HUDEP-2 (cell line): ENCODE measurements around the gene BARX1.
"Not testable (repeated sequence)": the region's sequence is repeated elsewhere in the genome, so short reads cannot be mapped to it uniquely, and the experiment has no call there.

ENCODE experiments used
- DNase-seq, 76 experiments: peaks; one replicate each; lab custom pipeline; 2025; ENCODE audit not compliant: unreplicated experiment in 76 of 76; lab: John Stamatoyannopoulos, UW

The BARX1 gene, protein sequence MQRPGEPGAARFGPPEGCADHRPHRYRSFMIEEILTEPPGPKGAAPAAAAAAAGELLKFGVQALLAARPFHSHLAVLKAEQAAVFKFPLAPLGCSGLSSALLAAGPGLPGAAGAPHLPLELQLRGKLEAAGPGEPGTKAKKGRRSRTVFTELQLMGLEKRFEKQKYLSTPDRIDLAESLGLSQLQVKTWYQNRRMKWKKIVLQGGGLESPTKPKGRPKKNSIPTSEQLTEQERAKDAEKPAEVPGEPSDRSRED

DNA sequence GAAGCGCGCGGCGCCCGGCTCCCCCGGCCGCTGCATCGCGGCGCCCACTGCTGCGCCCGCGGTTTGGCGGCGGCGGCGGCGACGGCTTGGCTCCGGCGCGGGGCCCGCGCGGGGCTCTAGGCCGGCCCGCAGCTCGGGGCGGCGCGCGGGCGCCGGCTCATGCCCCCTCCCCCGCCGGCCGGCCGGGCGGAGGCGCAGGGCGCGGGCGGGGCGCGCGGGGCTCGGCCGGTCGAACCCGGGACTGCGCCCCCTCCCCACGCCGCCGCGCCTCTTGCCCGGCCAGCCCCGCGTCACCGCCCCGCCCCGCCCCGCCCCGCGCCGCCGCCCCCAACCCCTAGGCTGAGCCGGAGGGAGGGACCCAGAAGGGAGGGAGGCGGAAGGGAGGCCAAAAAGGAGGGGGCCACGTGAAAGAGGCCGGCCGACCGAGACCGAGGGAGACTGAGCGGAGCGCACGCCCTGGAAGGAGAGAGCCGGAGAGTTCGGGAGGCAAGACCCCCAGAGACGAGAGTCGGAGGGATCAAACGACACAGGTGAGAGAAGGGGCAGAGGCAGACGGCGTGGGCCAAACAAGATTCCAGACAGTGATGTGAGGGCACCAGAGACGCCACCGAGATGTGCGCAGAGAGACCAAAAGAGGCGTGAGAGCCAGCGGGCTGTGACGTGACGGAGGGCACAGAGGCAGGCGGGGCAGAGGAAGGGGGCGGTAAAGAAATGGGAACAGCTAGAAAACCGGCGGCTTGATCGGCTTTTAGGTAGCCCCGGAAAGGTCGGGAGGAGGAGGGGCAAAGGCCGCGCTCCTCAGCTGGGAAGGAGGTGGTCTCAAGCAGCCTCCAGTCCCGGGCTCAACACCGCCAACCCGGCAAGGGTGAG lies at the start of gene BARX1:
TSS of gene BARX1 (minus strand) at position 245 of the 870 bp plus-strand sequence. CDS start at position 36, 209 bp downstream.
- DNase-seq = no peak

DNA sequence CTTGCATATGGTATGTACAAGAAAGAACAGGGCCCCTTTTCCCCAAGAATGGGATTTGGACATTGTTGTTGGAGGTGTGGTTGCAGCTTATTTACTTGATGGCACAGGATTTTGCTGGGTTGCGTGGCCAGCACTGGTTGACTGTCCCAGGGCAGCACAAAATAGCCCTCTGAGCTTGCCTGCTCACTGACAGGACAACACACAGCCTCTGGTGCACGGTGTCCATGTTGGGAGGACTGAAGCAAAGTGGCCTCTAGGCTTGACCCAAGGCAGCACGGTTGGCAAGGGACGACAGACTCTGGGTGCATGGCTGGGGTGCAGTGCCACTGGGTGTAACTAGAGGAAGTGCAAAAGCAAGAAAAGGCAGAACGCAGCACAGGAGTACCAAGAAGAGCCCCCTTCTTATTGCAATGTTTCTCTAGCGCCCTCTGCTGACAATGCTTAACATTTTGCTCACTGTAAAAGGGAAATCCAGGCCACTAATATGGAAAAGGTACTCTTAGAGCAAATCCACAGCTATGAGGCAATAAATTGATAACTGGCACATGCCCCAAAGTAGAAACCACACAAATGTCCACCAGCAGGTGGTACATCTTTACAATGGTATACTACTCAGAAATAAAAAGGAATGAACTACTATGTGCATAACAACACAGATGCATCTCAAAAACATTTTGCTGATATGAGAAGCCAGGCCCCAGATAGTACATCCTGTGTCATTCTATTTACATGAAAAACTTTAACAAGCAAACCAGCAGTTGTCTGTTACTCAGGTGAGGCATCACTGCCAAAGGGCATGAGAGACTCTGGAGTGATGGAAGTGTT lies 47.4 kb upstream of the BARX1 start:
- DNase-seq = peak in 30 of 76 experiments; percentile 1 to 46 (median 20)

DNA sequence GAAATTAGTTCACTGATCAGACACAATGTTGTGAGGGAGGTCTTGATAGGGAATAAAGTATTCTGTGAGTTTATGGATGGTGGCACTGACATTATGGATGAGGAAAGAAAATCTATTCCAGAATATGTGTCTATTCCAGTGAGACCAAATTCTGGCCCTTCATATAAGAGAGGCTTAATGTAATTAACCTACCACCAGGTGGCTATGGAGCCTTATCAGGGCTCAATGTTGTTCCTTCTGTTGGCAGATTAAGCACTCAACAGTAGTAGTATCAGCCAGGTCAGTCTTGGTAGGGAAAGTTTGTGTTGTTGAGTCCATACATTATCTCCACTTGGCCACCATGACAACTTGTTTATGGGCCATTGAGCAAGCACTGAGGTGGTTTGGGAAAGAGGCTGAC lies 41.7 kb upstream of the BARX1 start:
- peak in 3 of 76 experiments; percentile 1 to 3 (median 2) for DNase-seq

DNA sequence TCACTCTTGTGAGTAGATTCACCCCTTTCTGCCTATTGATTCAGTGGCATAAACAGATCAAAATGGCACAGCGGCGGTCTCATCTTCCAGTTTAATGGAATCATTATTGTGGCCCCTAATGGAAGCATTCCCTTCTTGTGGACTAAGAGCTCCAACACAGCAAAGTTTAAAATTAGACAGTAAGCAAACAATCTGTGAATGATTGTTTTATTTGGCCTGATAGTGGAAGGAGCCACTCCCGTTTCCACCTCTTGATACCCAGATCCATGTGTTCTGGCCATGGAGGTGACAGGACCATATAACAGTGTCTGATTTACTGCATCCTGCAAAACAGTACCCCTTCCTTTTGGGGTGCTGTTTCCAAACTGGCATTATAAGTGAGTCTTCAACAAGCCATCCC lies 41.2 kb upstream of the BARX1 start:
- no peak for DNase-seq

DNA sequence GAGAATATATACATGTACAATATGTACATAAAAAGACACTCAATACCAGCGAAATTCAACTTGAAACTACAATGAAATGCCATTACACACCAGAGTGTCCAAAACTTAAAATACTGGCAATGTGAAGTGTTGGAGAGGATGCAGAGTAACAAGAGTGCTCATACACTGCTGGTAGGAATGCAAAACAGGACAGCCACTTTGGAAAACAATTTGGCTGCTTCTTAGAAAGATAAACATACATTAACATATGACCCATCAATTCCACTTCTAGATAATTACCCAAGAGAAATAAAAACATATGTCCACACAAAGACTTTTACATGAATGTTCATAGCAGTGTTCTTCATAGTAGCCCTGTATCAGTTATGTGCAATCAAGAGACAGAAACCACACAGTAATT lies 39.4 kb upstream of the BARX1 start:
- no peak for DNase-seq

DNA sequence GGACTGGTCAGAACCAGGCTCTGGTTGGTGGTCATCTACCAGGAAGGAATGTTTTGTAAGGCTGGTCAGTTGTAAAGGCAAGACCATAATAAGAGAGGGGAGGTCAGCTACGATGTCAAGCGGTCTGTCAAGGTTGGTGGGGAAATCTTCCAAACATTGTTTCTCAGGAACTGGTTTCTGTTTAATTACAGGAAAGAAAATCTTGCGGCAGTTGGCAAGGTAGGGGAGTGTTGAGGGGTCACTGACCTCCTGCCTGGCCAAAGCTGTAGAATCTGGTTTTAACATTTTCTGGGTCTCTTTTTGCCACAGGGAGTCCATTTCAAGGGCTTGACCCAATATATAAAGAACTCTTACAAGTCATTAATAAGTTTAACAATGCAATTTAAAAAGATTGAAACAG lies 39.0 kb upstream of the BARX1 start:
- DNase-seq = no peak

DNA sequence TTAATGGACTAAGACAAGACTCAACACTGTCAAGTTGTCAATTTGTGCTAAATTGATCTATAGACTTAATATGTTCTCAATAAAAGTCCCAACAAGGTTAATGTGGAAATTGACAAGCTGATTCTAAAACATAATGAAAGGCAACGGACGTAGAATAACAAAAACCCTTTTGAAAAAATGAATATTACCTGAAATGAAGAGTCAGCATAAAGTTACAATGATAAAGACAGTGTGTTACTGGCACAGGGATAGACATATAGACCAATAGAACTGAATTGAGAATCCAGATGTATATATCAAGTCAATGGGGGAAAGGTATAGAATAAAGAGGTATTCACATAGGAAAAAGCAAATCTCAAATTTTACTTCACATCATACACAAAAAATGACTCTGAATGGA lies 37.7 kb upstream of the BARX1 start:
- DNase-seq = no peak

DNA sequence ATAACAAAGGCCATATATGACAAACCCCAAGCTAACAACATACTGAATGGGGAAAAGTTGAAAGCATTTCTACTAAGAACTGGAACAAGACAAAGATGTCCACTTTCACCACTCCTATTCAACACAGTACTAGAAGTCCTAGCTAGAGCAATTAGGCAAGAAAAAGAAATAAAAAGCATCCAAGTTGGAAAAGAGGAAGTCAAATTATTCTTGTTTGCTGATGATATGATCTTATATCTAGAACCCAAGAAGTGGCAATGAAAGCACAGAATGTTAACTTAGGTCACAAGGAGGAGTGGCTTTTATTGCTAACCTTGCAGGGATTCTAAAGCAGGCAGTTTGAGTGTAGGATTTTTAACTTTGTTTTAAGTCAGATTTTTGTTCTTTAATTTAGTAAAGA lies 35.3 kb upstream of the BARX1 start:
- DNase-seq = no peak

DNA sequence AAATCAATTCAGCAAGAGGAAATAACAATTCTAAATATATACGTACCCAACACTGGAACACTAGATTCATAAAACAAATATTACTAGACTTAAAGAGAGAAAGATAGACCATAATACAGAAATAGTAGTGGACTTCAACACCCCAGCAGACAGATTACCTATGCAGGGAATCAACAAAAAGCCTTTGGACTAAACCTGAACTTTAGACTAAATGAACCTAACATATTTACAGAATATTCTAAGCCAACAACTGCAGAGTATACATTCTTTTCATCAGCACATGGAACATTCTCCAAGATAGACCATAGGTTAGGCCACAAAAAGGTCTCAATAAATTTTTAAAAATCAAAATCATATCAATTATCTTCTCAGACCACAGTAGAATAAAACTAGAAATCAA lies 32.9 kb upstream of the BARX1 start:
- DNase-seq = no peak

DNA sequence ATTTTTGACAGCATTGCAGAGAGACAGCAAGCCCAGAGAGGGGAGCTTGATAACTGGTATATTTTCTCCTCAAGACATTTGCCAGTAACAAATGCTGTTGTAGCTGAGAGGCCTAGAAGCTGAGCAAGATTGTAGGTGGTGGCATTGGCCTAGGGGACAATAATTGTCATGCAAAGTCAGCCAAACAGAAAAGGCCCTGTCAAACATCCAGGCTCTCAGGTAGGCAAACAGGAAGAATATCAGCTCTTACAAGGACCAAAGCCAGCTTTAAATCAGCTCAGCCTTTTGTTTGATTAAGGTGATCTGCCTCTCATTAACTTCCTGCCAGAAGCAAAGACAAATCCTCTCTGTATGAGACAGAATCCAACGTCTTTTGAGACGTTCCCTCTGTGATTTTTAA lies 29.7 kb upstream of the BARX1 start:
- DNase-seq = no peak

DNA sequence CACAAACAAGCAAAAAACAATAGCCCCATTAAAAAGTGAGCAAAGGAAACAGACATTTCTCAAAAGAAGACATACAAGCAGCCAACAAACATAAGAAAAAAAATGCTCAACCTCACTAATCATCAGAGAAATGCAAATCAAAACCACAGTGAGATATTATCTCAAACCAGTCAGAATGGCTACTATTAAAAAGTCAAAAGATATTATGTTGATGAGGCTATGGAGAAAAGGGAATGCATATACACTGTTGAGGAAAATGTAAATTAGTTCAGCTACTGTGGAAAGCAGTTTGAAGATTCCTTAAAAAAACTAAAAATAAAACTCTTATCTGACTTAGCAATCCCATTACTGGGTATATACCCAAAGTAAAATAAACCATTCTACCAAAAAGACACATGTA lies 28.7 kb upstream of the BARX1 start:
- no peak for DNase-seq

DNA sequence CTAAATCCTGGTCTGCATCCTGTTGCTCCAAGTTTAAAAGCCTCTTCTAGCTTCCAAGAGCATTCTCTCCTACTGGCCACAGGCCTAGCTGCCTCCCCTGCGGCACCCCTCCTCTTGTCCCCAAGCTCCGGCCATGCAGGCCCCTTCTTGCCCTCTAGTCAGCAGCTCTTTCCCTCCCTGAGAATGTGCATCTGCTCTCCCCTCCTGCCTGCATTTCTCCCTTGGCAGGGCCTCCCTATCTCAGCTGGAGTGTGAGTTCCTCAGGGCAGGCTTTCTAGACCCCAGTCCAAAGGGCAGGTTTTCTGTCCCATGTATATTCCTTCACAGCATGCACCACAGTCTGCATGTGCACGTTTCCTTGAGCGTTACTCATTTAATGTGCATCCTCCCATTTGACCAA lies 24.6 kb upstream of the BARX1 start:
- DNase-seq = no peak

DNA sequence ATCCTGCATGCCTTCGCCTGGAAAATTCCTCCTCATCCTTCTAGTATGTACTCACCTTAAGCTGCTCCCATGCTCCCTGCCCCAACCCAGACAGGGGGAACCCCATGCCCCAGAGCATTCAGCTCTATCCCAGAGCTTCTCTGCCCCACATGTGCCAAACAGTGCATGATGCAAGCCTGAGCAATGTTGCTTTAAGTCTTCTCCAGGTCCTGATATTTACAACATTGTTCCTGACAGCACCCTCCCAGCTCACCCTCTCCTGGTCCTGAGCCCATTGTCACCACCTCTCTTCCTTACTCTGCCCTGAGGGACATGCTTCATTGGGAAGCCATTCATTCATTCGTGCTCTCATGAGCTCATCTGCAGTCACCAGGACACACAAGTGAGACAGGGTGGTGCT lies 23.4 kb upstream of the BARX1 start:
- DNase-seq = no peak

DNA sequence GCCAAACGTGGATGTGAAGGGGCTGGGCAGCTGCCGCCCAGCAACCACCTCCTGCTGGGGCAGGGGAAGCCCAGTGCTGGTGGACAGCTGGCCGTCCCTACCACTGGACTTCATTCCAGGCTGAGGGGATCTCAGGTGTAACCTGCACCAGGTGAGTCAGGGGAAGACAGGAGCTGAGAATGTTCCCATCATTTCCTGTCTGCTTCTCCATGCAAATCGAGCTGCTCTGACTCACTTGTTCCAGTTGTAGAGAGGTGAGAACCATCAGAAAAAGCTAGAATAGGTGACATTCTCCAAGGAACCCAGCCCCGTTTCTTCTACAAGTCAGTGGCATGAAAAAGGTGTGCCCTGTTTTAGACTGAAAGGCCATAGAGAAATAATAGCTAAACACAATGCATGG lies 21.8 kb upstream of the BARX1 start:
- DNase-seq = no peak

DNA sequence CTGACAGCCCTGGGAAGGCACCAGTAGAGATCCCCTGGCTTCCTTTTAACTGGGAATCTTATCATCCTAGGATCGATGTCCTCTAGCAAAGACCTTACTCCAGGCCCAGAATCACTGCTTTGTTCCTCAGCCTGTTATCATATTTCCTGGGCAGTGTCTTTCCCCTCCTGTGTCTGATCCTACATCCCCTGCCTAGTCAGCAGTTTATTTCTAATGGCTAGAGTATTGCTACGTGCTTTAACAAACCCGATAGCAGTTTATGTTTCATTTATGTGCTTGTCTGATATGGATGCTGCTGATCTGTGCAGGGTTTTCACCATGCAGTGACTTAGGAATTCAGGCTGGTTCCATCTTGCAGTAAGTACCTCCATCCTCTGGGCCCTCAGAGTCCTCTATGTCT lies 20.9 kb upstream of the BARX1 start:
- DNase-seq = no peak

DNA sequence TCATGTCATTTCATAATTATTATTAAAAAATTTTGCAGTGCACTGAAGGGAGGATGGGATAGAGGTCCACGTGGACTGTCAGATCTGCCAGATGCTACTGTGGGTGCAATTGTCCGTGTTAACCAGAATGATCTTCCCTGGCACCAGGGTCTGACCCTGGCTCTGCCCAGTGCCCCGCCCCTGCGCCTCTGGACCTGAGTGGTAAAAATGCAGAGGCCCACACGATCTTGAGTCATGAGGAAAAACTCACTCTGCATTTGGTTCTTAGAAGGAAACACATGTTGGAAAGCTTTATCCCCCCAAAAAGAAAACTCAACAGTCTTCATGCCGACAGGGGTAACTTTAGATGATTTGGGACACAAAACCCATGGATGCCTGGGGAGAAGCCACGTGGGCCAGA lies 20.1 kb upstream of the BARX1 start:
- DNase-seq = no peak

DNA sequence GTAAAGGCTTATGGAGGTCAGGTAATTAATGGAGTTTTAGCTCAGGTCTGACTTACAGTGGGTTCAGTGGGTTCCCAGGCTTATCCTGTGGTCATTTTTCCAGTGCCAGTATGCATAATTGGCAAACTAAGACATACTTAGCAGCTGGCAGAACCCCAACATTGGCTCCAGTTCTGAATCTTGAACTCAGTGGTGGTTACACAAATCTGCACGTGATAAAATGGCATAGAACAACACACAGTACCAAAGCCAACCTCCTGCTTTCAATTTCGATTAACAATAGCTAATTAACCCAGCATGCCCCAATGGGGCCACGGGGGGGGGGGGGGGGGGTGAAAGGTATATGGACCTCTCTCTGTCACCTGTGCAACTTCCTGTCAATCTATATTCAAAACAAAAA lies 19.0 kb upstream of the BARX1 start:
- DNase-seq = no peak

DNA sequence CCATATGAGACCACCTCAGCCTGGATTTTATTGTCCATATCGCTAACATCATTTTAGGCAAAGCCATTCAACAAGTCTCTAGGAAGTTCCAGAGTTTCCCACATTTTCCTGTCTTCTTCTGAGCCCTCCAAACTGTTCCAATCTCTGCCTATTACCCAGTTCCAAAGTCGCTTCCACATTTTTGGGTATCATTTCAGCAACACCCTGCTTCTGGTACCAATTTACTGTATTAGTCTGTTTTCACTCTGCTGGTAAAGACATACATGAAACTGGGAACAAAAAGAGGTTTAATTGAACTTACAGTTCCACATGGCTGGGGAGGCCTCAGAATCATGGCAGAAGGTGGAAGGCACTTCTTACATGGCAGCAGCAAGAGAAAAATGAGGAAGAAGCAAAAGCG lies 17.5 kb upstream of the BARX1 start:
- not testable (repeated sequence) for DNase-seq

DNA sequence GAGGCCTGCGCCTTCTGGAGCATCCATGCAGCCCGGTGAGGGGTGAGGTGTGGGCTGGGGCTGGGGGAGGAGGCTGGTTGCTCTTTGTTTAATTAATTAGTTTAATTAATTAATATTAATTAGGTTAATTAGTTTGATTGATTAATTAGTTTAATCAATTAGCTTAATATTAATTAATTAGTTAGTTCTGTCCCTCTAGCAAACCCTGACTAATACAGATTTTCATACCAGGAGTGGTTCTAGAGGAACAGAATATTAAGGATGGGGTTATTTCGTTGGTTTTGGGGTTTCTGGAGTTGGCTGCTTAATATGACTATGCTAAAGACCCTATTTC lies 14.1 kb upstream of the BARX1 start:
- no peak for DNase-seq

DNA sequence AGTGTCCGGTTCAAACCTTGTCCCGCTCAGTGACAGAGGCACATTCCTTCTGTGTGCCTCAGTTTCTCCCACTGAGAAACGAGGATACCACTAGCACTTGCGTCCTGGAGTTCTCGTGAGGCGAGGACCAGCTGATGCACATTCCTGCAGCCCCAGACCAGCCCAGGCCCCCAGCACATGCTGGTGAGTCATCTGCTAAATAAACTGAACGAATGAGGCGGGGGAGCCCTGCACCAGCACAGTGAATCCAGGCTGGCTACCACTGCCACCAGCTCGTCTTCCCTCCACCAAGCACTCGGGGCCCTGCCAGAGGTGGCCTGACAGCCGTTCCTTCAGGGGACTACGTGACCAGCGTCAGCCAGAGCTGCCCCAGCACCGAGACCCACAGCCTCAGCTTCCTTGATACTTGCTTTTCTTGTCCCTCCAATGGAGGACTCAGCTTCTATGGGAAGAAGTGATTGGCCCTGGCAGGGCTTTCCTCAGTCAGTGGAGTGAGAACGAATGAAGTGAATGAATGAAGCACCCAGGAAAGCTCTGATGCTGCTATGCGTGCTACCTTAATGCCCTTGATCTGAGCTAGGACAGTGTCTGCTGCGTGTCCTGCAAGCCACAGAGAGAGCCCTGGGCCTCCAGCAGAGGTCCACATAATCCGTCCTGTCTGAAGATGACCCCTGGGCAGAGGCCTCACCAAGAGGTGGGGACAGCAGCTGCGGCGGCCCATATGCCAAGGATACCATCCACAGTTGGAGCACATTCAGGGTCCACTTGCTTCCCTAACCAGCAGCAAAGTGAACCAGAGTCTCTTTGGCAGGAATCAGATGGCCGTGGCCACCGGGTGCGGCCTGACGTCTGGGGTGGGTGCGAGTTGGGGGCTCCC lies 13.5 kb upstream of the BARX1 start:
- no peak for DNase-seq
